Heart right ventricle (tissue), 16 donors: ENCODE measurements around the gene HPDL. TPM values are rescaled to one million over a fixed set of nuclear protein-coding genes. Genes with fewer than 3 reads are reported as not detected.

Source experiments
- ATAC-seq, 8 donors: fragments of 200-7000 bp; cut with Tn5 transposase; one replicate each; pipeline ENCODE4 v1.9.1; 2020; ENCODE audit warnings: mild to moderate bottlenecking in 8 of 8, moderate library complexity in 8 of 8, moderate number of reproducible peaks in 1 of 8
- DNase-seq, 2 donors: peaks; one replicate each; pipeline ENCODE4 v3.0.0-alpha.2; 2020
- H3K27ac ChIP-seq, 10 donors: fragments of 200-600 bp; sonication (generic) in 2 of 10; one replicate each; pipeline versions ENCODE4 v1.5.0 to v1.8.0; 2020 to 2022; ENCODE audit warnings: mild to moderate bottlenecking in 3 of 10
- H3K27me3 ChIP-seq, 7 donors: fragments of 200-600 bp; one replicate each; pipeline ENCODE4 v1.8.0; 2021 to 2022; ENCODE audit warnings: mild to moderate bottlenecking in 2 of 7
- H3K36me3 ChIP-seq, 9 donors: fragments of 200-600 bp; sonication (generic) in 1 of 9; one replicate each; pipeline versions ENCODE4 v1.5.0 to v1.8.0; 2020 to 2022; ENCODE audit warnings: mild to moderate bottlenecking in 2 of 9
- H3K4me1 ChIP-seq, 9 donors: fragments of 200-600 bp; sonication (generic) in 1 of 9; one replicate each; pipeline versions ENCODE4 v1.5.0 to v1.8.0; 2020 to 2022; ENCODE audit warnings: mild to moderate bottlenecking in 4 of 9
- H3K4me3 ChIP-seq, 10 donors: fragments of 200-600 bp; sonication (generic) in 2 of 10; one replicate each; pipeline versions ENCODE4 v1.5.0 to v1.8.0; 2020 to 2022; ENCODE audit warnings: mild to moderate bottlenecking in 7 of 10, moderate library complexity in 2 of 10
- H3K9me3 ChIP-seq, 11 donors: fragments of 200-600 bp in 10 of 11; sonication (generic) in 2 of 11; one replicate each; pipeline versions ENCODE4 v1.5.0 to v1.8.0; 2013 to 2022; ENCODE audit warnings: mild to moderate bottlenecking in 2 of 11, control low read depth in 1 of 11, moderate library complexity in 1 of 11
- CTCF ChIP-seq, 9 donors: fragments of 200-600 bp; sonication (generic) in 2 of 9; IDR thresholded peaks; one replicate each; pipeline versions ENCODE4 v1.5.0 to v1.8.0; 2021 to 2022; ENCODE audit warnings: antibody characterized with exemption in 9 of 9, mild to moderate bottlenecking in 5 of 9, moderate library complexity in 1 of 9
- WGBS, 2 donors: extraction: QIAGEN DNeasy Blood & Tissue Kit; methylation state at CpG; one replicate each; pipeline ENCODE4 v1.1.7; 2013; ENCODE audit warnings: inconsistent platforms in 1 of 2; 5-methylcytosine and 5-hydroxymethylcytosine counted together
- intact Hi-C, 10 donors: fragments of 100-400 bp; cut with DNase I; formaldehyde crosslinking; loops; one replicate each; pipeline versions ENCODE4 v1.11.1 to v1.14.2; 2022
- polyA plus RNA-seq, 2 donors: library from polyadenylated mRNA; stranded (reverse); fragments of 200-250 nt; gene quantifications; one replicate each; pipeline ENCODE4 v1.2.3, GENCODE V29; 2013
- total RNA-seq, 10 donors: library from RNA; stranded (reverse); fragmentation: NEBNext Ultra II Directional in 3 of 10; extraction: Animal tissue kit (Norgen Biotek cat#: 25700) in 3 of 10; gene quantifications; one replicate each; pipeline versions ENCODE4 v1.2.1 to v1.2.4, GENCODE V29; 2021 to 2023
- donor health status: Arrhythmogenic right ventricular cardiomyopathy.
- donor health status: ischemic (EF 13 %, LVEDD 7.1; RV severe dilation, severe dysfunction).
- donor health status: healthy with polysubstance abuse.
- donor health status: DM: no; HTN: yes; CAD: no.
- donor health status: DM: no; HTN: no; CAD: no.
- donor health status: ischemic (EF 25% LVEDD 6.9; RV normal size, moderate dysfunction).
- donor health status: ischemic (EF 25% LVEDD 5.7; RV mildly dilated, moderate dysfunction).
- donor health status: healthy.
- donor health status: DM: yes; HTN: yes; CAD: no.
- donor health status: Ischemic cardiomyopathy.
- donor health status: ischemic (EF 35%, LVEDD 5.7; RV mildly dilated, moderate dysfunction).
- donor health status: nonischemic (EF 11% LVEDD 7.7; RV severe dilation, severe dysfunction).
- donor health status: DM: yes; HTN: yes; CAD: no.
- donor health status: PGD.
- donor health status: ischemic (EF 29% LVEDD 5.4; RV normal size, mild dysfunction).
- donor health status: nonischemic (EF 23%, LVEDD 6.1; RV moderate dilation, normal function).

HPDL gene
- total and polyA plus RNA-seq, 12 donors: 0.17 to 0.62 (median 0.37) TPM; not detected in 7

GRCh38 chr1:45291716-45292115, 35.0 kb upstream of the HPDL start:
- Histone ChIP-seq H3K27me3 (no peaks in the 10 kb centered on the region), H3K4me3 (no peak overlapping the region)
- WGBS, 2 donors: 87 to 91% methylated on average over 2 of the region's 2 CpGs

GRCh38 chr1:45297666-45298356, 28.9 kb upstream of the HPDL start:
- peaks cover 0 to 4% (median 1%) of the 10 kb centered on the region in 9 donors for H3K4me1 ChIP-seq
- H3K27ac ChIP-seq: no peak overlapping the region
- no peaks in the 10 kb centered on the region for H3K36me3 ChIP-seq
- no peak for ATAC-seq
- 73 to 75% methylated on average over 8 of the region's 8 CpGs for WGBS, 2 donors
- no peaks in the 10 kb centered on the region for H3K27me3 ChIP-seq
- no peaks in the 10 kb centered on the region for H3K9me3 ChIP-seq
- H3K4me3 ChIP-seq: no peak overlapping the region
- no peak for DNase-seq
- no peak for TF ChIP-seq CTCF (IDR thresholded peaks at IDR 0.05)
- intact Hi-C loops: loop anchor here in 3 of 10 donors (2.0 kb wide), 2 partner anchors 279 to 281 kb away; no protein-coding TSS in a partner anchor

More at GRCh38 chr1:45291716-45292115, 35.0 kb upstream of the HPDL start:
- TF ChIP-seq CTCF (IDR thresholded peaks at IDR 0.05): no peak
- no peak for DNase-seq
- Histone ChIP-seq H3K27ac (no peak overlapping the region), H3K36me3 (no peaks in the 10 kb centered on the region), H3K9me3 (no peaks in the 10 kb centered on the region), H3K4me1 (no peaks in the 10 kb centered on the region)
- intact Hi-C loops: no loop called here
- no peak for ATAC-seq

DNA sequence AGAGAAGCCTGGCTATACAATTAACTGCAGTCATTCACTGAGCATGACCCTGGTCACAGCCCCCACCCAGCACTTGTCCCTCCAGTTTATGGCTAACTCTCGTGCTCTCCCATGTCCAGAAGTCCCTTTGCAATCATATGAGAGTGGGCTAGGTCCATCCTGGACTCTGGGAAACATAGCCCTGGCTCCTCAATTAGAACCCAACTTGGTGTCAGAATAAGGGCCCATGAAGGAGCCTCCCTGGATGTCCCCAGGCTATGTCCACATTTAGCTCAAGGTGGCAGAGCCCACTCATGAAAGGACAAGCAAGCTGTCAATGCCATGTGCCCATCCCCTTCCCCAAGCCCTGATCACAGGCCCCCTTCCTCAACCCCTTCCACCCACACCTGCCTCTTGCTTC, 27.4 kb upstream of the HPDL start:
- 72% methylated on average over 1 of the region's 1 CpG for WGBS, 2 donors
- no peaks in the 10 kb centered on the region for H3K36me3 ChIP-seq
- DNase-seq (no peak), ATAC-seq (no peak)
- H3K9me3 ChIP-seq: no peaks in the 10 kb centered on the region
- intact Hi-C loops: loop anchor here in 1 of 10 donors (2.0 kb wide), 1 partner anchor 282 kb away; no protein-coding TSS in a partner anchor
- H3K27ac ChIP-seq: no peak overlapping the region
- no peak for TF ChIP-seq CTCF (IDR thresholded peaks at IDR 0.05)
- peaks cover 0 to 10% (median 7%) of the 10 kb centered on the region in 9 donors for H3K4me1 ChIP-seq
- H3K27me3 ChIP-seq: no peaks in the 10 kb centered on the region
- H3K4me3 ChIP-seq: no peak overlapping the region

DNA sequence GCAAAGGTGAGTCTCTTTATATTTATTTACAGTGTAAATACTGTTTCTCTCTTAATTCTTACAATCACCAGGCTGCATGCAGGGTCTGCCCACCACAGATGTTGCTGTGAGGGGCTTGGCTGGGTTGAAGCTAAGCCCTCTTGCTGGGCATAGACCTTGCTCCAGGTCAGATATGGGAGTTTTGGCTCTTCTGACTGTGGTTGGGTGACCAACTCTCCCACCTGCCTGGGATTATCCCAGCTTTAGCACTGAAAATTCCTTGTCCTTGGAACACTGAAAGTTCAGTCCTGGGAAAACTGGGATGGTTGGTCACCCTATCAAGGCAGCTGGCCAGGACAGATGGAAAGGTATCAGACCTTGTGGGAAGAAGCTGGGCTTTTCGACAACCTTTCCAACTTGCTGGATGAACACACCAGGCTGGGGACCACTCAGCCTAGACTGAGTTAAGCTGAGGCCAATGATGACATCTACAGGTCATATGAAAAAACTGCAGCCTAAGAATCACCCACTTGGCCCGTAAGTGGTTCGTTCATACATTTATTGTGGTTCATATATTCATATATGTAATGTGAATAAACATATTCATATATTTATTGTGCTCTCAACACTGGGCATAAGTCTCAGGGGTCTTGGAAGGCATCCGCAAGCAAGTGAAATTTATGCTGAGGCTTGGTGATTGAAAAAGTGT, 26.6 kb upstream of the HPDL start:
- no peak overlapping the region for H3K27ac ChIP-seq
- intact Hi-C loops: loop anchor here in 9 of 10 donors (1.0 to 10.0 kb wide), 15 partner anchors 192 to 583 kb away; partner anchors contain the start of genes BEST4 (in 3 of the 9), KIF2C (in 3 of the 9), TESK2 (in 3 of the 9) and RNU5D-1 (in 2 of the 9)
- H3K9me3 ChIP-seq: no peaks in the 10 kb centered on the region
- 8% methylated on average over 4 of the region's 4 CpGs for WGBS, 2 donors
- ATAC-seq (no peak), DNase-seq (peak in 1 of 2 donors; percentile 34)
- H3K27me3 ChIP-seq: no peaks in the 10 kb centered on the region
- no peak overlapping the region for H3K4me3 ChIP-seq
- no peaks in the 10 kb centered on the region for H3K36me3 ChIP-seq
- H3K4me1 ChIP-seq: peaks cover 0 to 16% (median 10%) of the 10 kb centered on the region in 9 donors
- TF ChIP-seq CTCF (IDR thresholded peaks at IDR 0.05): peak; percentile 56 to 87 (median 80)
